GM20000 (cell line): ENCODE results near the gene RFT1.
A peak's percentile ranks its signal among the peaks of the same experiment; 100 is the strongest.

Source experiments
- DNase-seq: peaks from one replicate; pipeline ENCODE4 v3.0.0; 2012; ENCODE audit warnings: low spot score
- CTCF ChIP-seq: IDR thresholded peaks from 2 replicates; pipeline ENCODE4 v1.5.1; 2012; ENCODE audit warnings: mild to moderate bottlenecking, control low read depth; ENCODE audit errors: extremely low read depth, missing control alignments

Gene RFT1

GRCh38 chr3:53051929-53052328 lies 78.3 kb downstream of the RFT1 start:
- no peak for DNase-seq
- TF ChIP-seq CTCF, result no peak

GRCh38 chr3:53049987-53050386 lies 80.2 kb downstream of the RFT1 start:
- no peak for DNase-seq
- TF ChIP-seq CTCF, result no peak

- peak; percentile 40 for TF ChIP-seq CTCF
- DNase-seq, result peak; percentile 78
Observed at GRCh38 chr3:53046171-53047170, 83.8 kb downstream of the RFT1 start.

- peak; percentile 96 for DNase-seq
- TF ChIP-seq CTCF, result no peak
Observed at GRCh38 chr3:53045518-53046170, 84.6 kb downstream of the RFT1 start, which contains the start of gene SFMBT1. Gene SFMBT1, minus strand, starts transcription at chr3:53046073. Its CDS starts 76,945 bp downstream, at chr3:52969128.

GRCh38 chr3:53044711-53045517 lies 85.3 kb downstream of the RFT1 start:
- no peak for TF ChIP-seq CTCF
- peak; percentile 94 for DNase-seq

GRCh38 chr3:53044371-53044710 lies 85.9 kb downstream of the RFT1 start:
- no peak for TF ChIP-seq CTCF
- no peak for DNase-seq
